ENCODE data around the gene DUSP6. TPM values are rescaled to one million over a fixed set of nuclear protein-coding genes. Genes with fewer than 3 reads are reported as not detected.

The DUSP6 gene
- total RNA-seq, 1 donor = 201 TPM

DNA sequence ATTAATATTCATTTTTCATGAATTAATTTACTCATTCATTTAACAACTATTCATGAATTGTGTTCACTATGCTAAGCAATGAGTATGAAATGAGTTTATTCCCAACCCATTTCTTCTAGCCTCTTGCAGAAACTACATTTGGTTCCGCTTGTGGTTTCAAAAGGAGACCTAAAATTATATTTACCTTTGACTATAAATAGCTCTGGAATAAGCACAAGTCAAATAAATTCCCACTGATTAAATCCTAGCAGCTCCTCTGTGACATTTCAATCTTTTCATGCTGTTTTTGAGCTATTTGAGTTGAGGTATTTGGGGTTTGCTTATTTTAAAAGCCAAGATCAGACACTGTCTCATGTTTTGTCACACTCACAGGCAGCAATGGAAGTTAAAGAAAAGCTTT, 46.9 kb downstream of the DUSP6 start:
- DNase-seq (ENCODE audit: low read depth in 2 of 3, low spot score in 2 of 3) = no peak

DNA sequence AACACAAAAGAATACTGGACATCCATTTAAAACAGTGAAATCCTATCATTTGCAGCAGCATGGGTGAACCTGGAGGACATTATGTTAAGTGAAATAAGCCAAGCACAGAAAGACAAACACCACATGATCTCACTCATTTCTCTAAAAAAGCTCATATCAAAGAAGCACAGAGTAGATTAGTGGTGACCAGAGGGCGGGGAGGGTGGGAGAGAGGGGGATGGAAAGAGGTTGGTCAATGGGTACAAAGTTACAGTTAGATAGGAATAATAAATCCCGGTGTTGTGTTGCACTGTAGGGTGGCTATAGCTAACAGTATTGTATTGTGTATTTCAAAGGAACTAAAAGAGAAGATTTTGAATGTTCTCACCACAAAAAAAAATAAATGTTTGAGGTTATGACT, 52.4 kb downstream of the DUSP6 start:
- DNase-seq (ENCODE audit: low read depth in 2 of 3, low spot score in 2 of 3) = no peak

DNA sequence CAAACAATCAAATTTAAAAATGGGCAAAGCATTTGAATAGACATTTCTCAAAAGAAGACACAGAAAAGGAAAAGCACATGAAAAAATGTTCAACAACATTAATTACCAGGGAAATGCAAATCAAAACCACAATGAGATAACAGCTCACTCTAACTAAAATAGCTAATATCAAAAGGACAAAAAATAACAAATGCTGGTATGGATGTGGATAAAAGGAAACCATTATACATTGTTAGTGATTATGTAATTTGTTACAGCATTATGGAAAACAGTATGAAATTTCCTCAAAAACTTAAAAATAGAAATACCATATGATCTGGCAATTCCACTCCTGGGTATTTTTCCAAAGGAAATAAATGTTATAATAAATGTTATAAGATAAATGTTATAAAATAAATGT, 52.9 kb downstream of the DUSP6 start:
- DNase-seq (ENCODE audit: low read depth in 2 of 3, low spot score in 2 of 3) = no peak

Small RNA genes lying within 50 kb of the gene (small RNA-seq; reads per million reads assigned to genes)
- gene MRPS6P4 = not detected

Other genes with a start within 250 kb of the DUSP6 start
- 5.1 TPM for gene GALNT4, start 172.3 kb upstream of the DUSP6 start, total RNA-seq
- 12.7 TPM for gene POC1B, start 173.5 kb upstream of the DUSP6 start, total RNA-seq